Measurements from ENCODE around the gene CACUL1.

DNA sequence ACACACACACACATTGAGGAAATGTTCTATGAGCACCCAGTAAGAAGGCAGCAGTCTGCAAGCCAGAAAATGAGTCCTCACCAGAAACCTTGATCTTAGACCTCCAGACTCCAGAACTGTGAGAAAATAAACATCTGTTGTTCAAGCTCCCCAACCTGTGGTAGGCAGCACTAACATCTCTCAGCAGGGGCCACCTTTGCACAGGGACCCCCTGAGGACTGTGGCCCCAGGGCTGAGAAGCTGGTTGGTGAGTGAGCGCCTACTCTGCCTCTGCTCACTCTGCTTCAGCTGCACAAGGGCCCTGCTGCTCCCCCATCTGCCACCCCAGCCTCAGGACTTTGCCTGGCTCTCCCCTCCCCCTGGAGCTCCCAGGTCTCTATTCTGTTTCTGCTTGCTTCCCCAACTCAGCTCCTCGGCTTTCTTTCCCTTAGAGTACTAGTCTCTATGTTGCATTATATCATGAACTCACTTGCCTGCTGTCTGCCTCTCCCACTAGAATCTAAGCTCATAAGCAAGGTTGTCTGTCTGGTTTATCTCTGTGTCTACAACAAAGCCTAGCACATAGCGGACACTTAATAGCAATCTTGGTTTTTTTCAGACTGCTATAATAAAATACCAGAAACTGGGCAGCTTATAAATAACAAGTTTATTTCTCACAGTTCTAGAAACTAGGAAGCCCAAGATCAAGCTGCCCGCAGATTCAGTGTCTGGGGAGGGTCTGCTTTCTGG, 118.9 kb downstream of the CACUL1 start:
- TF ChIP-seq, protein P1, sequence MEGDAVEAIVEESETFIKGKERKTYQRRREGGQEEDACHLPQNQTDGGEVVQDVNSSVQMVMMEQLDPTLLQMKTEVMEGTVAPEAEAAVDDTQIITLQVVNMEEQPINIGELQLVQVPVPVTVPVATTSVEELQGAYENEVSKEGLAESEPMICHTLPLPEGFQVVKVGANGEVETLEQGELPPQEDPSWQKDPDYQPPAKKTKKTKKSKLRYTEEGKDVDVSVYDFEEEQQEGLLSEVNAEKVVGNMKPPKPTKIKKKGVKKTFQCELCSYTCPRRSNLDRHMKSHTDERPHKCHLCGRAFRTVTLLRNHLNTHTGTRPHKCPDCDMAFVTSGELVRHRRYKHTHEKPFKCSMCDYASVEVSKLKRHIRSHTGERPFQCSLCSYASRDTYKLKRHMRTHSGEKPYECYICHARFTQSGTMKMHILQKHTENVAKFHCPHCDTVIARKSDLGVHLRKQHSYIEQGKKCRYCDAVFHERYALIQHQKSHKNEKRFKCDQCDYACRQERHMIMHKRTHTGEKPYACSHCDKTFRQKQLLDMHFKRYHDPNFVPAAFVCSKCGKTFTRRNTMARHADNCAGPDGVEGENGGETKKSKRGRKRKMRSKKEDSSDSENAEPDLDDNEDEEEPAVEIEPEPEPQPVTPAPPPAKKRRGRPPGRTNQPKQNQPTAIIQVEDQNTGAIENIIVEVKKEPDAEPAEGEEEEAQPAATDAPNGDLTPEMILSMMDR (conservative IDR thresholded peaks at IDR 0.05; ENCODE audit: low read length), result no peak
- TF ChIP-seq EZH2phosphoT487 (IDR thresholded peaks at IDR 0.05; ENCODE audit: borderline replicate concordance, low read depth, low read length), result no peak
